ENCODE data around the gene SYN1. TPM values are rescaled to one million over a fixed set of nuclear protein-coding genes. Genes with fewer than 3 reads are reported as not detected.
"Not testable (repeated sequence)": the region's sequence is repeated elsewhere in the genome, so short reads cannot be mapped to it uniquely, and the experiment has no call there.

SYN1 gene
- total RNA-seq, 1 donor from 2014 or later: 12.1 TPM

DNA sequence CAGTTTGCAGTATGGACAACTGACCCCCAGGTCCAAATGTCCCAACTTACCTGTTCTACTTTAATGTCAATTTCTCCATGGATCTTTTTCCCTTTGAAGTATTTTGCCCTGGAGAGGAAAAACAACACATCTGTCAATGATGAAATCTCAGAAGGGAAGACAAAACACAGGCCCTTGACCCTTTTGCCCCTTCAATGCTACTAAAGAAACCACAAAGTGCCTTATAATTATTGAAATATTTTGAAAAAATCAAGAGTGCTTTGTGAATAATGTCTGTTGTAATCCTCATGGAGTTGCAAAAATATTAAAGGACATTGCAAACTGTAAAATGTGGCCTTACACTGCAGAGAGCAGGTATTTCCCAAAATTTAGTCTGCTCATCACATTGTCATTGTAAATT, 12.6 kb downstream of the SYN1 start:
- intact Hi-C loops (cut with DNase I): no loop called here

DNA sequence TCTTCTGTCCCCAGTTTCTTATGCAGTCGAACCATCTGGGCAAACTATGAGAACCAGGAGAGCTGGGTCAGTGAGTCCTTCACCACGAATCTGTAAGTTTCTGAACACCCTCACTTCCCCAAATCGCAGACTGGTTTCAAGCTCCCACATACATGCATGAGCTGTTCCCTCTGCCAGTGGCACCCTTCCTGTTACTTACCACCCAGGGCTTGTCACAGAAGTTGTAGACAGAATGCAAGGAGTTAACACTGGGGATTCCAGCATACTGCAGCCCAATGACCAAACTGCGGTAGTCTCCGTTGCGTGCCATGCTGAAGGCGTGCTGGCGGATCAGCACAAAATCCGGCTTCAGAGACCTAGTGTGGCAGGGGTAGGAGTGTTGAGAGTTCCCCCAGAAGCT, 14.6 kb downstream of the SYN1 start:
- no peak for DNase-seq (ENCODE audit: low spot score)
- intact Hi-C loops (cut with DNase I): no loop called here

More for the DNA sequence above, 12.6 kb downstream of the SYN1 start:
- DNase-seq (ENCODE audit: low spot score): no peak

DNA sequence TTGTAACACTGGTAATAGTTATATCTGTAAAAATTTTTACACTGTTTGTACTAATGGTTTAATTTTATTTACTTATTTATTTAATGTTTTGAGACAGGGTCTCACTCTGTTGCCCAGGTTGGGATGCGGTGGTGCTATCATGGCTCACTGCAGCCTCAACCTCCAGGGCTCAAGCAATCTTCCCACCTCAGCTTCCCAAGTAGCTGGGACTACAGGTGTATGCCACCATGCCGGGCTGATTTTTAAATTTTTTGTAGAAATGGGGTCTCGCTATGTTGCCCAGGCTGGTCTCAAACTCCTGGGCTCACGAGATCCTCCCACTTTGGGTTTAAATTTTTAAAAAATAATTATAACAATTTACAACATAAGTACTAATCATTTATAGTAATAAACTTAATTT, 16.5 kb downstream of the SYN1 start:
- intact Hi-C loops (cut with DNase I); DNase-seq (ENCODE audit: low spot score): not testable (repeated sequence)

DNA sequence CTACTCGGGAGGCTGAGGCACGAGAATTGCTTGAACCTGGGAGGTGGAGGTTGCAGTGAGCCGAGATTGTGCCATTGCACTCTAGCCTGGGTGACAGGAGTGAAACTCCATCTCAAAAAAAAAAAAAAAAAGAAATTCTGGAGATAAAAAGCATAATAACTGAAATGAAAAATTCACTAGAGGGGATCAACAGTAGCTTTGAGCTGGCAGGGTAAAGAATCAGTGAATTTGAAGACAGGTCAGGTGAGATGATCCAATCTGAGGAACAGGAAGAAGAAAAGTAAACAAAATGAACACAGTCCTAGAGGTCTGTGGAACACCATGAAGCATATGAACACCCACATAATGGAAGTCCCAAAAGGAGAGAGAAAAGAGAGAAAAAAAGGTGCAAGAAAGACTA, 22.4 kb downstream of the SYN1 start:
- DNase-seq (ENCODE audit: low spot score): no peak
- intact Hi-C loops (cut with DNase I): no loop called here

DNA sequence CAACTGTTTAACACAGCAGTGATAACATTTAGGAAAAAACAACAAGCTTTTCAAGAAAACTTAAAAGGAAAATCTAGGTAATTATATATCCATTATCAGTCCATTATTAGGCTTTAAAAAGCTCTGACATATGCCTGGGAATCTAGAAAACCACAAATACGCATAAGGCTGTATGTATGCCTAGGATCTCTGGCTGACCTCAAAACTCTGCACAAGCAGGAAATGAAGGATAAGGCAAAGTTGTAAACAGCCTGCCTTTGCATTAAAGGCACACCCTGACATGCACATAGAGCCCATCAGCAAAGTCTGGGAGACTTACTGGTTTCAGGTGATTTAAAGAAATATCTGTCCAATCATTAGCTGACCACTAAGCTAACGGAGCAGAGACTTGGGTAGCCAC, 23.4 kb downstream of the SYN1 start:
- intact Hi-C loops (cut with DNase I): no loop called here
- no peak for DNase-seq (ENCODE audit: low spot score)

DNA sequence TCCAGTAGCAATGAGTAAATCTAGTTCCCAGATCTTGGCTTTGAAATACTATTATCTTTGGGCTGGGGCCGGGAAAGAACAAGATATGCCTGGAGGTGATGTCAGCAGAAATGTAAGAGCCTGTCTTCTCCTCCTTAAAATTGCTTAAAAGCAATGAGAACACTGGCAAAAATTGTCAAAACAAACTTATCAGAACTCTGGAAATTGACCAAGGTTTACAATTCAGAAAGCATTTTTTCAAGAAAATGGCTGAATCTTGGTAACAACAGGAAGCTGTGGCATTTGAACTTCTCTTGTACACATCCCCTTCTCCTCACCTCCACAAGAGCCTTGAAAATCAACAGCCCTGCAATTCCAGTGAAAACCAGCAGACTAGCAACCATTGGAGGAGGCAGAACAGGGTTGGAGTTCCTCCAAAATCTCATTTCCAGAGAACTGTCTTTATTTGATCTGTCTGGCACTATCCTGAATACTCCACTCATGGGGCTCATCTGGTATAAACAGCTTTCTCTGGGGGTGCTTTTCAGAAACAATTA, 23.9 kb downstream of the SYN1 start:
- no peak for DNase-seq (ENCODE audit: low spot score)
- intact Hi-C loops (cut with DNase I): no loop called here

DNA sequence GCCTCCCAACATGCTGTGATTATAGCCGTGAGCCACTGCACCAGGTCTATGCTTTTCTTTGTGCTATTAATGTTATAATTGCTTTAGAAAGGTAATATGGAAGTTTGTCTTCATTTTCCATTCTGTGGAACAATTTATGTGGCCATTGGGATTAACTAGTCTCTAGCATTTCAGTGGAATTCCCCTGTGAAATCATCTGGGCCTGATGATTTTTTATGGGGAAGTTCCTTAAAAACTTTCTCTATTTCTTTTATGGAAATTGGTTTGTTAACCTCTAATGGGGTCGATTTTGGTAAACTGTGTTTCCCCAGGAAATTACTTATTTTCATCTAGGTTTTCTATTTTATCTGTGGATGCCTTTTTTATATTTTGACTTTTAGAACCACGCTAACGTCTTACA, 26.1 kb downstream of the SYN1 start:
- intact Hi-C loops (cut with DNase I): no loop called here
- no peak for DNase-seq (ENCODE audit: low spot score)

DNA sequence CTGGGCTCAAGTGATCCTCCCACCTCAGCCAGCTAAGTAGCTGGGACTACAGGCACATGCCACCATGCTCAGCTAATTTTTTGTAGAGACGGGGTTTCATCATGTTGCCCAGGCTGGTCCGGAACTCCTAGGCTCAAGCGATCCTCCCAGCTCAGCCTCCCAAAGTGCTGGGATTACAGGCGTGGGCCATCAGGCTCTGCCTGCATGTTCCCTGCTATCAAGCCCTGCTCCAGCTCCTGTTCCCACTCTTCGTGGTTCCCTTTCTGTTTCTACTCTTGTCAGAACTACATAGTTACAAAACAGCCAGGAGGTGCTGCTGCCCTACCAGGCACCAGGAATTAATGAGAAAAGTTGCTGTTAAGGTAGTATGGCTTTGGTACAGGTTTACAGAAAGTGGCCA, 28.7 kb downstream of the SYN1 start:
- intact Hi-C loops (cut with DNase I): no loop called here

DNA sequence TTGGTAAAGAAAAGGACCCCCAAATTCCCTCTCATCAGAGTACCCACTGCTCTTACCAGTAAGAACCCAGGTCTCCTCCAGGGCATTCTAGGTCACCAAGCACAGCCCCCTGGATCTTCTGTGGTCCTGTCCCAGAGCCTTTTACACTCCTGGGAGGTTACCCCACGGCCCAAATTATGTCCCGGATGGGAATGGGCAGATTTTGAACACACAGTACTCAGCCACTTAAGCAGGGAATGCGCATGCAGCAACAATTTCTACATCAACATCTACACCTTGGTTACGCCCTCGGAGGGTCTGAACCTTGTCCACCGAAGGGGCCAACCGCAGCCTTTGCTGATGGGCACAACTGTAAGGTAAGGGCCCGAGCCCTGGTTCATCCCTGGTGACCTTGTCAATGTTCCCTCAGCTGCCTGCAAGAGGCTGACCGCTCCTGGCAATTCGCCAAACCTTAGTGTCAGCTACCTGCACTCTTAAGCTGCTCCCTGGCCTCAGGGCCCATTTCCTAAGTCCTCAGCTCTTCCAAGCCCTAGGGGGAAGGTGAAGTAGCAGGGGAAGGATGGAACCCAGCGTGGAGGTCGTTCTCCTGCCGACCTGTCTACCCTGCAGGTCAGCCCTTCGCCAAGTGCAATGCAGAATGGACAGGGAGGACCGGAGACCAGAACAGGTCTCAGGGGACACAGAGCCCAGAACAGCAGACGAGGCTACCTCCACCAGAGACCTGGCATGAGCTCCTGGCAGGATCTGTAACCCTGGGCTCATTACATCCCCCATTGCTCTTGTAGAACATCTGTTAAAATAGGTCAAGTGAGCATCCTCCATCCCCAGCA, 31.5 kb downstream of the SYN1 start:
- intact Hi-C loops (cut with DNase I): no loop called here
- no peak for DNase-seq (ENCODE audit: low spot score)

More for the DNA sequence above, 28.7 kb downstream of the SYN1 start:
- DNase-seq (ENCODE audit: low spot score): peak; percentile 31

DNA sequence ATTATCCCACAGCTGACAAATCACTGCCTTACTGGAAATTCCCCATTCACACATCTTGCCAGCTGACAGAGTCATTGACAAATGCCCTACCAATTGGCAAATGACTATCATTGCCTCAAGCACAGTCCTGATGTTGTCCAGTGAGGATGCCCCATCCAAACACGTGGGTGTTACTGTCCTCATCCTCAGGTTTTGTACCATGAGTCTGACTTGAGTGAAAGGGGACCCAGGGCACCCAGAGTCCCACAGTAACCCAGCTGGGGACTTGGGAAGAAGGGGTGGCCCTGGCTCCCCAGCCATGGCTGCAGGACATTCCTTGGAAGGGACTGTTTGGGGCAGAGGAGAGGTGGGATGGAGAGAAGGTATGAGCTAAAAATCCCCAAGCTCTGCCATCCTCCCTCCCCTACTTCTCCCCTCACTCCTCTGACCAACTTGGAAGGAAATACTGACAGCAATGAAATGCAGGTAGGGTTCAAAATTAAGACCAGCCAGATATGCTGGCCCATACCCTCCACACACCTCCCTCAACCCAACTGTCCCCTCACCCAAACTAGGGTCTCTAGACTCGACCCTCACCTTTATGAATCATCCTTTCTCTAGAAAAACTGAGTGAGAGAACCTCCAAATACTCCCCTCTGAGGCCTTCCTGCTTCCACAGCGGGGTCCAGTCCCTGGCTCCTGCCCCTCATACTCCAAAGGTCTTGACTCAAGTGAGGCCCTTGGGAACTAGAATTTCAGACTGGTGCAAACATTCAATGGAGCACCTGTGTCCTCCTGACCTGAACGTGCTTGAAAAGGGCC, 32.4 kb downstream of the SYN1 start:
- intact Hi-C loops (cut with DNase I): no loop called here
- no peak for DNase-seq (ENCODE audit: low spot score)

DNA sequence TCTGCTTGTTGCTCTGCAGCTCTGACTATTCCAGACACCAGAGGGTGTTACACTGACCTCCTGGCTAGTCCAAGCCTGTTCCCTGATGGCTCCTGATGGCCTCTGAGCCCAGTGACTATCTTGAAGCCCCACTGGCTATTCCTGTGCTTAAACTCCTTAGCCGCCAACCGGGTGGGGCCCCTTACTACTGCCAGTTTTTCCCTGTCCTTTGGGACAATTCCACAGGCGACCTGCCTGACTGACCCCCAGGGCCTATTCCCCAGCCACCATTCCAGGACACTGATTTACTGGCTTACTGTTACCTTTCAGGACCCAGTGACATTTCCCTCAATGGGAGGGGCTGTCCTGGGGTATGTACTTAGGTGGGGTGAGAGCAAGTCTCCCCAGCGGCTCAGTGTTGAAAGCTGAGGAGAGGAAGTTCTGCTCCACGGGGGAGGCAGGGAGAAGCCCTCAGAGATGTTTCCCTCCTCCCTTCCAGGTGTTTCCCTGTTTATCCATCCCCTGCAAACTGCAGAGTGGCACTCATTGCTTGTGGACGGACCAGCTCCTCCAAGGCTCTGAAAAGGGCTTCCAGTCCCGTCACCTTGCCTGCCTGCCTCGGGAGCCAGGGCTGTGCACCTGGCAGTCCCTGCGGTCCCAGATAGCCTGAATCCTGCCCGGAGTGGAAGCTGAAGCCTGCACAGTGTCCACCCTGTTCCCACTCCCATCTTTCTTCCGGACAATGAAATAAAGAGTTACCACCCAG, 33.4 kb downstream of the SYN1 start:
- intact Hi-C loops (cut with DNase I): no loop called here
- peak; percentile 38 for DNase-seq (ENCODE audit: low spot score)

DNA sequence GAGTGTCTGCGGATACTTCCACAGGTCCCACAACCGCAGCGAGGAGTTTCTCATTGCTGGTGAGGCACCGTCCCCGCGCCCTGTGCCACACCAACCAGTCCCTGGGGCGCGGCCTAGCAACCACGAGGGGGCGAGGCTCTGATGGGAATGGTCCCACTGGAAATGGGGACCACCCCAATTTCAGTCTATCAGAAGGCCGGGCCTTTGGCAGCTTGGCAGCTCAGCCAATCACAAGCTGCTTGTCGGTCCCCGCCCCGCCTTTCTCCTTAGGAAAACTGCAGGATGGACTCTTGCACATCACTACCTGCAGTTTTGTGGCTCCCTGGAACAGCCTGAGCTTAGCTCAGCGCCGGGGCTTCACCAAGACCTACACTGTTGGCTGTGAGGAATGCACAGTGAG, 34.4 kb downstream of the SYN1 start:
- intact Hi-C loops (cut with DNase I): no loop called here
- peak; percentile 75 for DNase-seq (ENCODE audit: low spot score)

DNA sequence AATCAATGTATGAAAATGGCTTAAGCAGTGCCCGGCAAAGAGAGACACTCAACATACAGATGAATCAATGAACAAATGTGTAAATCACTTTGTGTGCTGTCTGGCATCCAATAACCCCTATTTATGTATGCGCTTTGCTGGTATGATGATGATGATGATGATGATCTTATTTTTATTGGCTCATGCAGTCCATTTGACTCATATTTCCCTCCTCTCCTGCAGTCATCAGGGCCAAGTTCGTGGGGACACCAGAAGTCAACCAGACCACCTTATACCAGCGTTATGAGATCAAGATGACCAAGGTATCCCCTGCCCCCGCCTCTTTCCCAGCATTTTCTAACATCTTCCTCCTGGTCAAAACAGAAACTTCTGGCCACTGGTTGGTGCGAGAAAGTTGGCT, 34.9 kb downstream of the SYN1 start:
- DNase-seq (ENCODE audit: low spot score): peak; percentile 36
- intact Hi-C loops (cut with DNase I): no loop called here

DNA sequence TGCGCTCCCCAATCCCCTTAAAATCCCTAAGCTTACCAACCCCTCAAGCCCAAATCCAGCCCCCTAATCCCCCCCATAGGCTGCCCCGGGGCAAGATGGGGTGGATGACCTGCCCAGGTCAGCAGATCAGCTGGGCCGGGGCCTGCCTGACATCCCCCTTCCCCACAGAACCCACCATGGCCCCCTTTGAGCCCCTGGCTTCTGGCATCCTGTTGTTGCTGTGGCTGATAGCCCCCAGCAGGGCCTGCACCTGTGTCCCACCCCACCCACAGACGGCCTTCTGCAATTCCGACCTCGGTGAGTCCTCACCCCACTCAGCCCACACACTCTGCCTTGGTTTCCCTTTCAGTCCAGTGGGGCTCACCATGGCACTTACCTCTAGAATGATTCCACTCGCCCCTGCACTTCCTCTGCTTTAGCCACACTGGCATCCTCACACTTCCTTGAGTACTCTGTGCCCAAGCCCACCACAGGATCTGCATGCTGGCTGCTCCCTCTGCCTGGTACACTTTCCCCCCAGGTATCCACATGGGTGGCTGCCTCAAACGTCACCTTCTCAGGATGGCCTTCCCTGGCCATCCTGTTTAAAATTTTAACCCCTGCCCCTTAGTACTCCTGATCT, 36.3 kb downstream of the SYN1 start:
- DNase-seq (ENCODE audit: low spot score): peak; percentile 63
- intact Hi-C loops (cut with DNase I): no loop called here

DNA sequence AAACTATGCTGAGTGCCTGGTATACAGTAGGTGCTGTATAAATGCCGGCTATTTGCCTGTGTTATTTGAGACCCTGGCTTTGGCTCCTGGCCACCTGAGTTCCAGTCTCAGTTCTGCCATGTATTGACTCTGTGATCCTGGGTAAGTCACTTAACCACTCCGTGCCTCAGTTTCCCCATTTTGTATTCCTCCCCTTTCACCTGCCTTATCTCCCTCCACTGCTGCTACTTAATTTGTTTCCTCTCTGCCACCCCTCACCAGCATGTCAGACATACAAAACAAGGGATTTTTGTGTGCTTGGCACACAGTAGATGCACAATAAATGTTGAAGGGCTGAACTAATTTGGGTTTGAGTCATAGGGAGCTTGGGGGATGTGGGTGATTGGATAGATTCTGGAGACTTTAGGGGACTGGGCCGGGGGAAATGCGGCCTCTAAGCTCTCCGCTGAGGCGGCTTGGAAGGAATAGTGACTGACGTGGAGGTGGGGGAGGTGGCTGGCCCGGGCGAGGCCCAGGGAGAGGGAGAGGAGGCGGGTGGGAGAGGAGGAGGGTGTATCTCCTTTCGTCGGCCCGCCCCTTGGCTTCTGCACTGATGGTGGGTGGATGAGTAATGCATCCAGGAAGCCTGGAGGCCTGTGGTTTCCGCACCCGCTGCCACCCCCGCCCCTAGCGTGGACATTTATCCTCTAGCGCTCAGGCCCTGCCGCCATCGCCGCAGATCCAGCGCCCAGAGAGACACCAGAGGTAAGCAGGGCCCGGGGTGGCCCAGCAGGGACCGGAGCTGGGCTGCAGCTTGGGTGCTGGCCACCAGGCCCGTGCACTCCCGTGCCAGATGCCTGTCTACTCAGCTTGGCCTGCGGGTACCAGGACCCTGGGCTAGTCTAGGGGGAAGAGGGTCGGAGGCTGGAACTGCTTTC, 37.7 kb downstream of the SYN1 start, which contains the start of gene TIMP1:
TIMP1 (plus strand) TSS at position 706 of the 917 bp plus-strand sequence. CDS start 980 bp downstream, outside the sequence.
- peak; percentile 94 for DNase-seq (ENCODE audit: low spot score)
- intact Hi-C loops (cut with DNase I): no loop called here

DNA sequence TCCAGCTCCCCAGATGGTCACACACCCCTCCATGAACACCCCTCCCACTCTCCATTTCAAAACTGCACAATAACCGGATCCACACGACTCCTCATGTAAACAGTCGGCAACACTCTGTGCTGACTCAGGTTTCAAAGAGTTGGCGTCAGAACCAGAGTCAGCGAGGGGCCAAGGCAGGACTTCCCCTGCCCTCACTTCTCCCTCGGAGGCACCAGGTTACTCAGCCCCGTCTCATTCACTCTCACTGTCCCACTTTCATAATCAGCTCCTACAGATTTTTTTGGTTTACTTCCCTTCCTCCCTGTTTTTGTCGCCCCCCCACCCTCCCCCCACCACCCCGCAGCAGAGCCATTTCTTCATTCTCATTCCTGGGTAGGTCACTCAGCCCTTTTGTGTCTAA, 40.1 kb downstream of the SYN1 start:
- no peak for DNase-seq (ENCODE audit: low spot score)
- intact Hi-C loops (cut with DNase I): no loop called here

DNA sequence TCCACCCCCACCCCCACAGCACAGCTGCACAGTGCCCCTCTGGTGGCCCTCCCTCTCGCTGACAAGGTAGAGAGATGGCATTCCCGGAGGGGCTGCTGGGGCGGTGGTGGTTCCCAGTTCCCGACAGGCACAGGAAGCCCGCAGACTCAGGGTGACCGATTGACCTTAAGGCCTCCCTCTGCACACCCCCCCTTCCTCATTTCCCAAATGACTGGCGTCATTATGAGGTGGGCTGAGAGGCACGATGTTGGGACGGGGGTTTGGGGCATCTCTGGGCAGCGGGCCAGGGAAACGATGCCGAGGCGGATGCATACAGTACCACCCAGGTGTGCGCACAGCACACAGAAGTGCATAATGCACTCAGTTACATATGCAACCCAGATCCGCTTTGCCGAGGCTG, 41.0 kb downstream of the SYN1 start:
- intact Hi-C loops (cut with DNase I): no loop called here
- no peak for DNase-seq (ENCODE audit: low spot score)

DNA sequence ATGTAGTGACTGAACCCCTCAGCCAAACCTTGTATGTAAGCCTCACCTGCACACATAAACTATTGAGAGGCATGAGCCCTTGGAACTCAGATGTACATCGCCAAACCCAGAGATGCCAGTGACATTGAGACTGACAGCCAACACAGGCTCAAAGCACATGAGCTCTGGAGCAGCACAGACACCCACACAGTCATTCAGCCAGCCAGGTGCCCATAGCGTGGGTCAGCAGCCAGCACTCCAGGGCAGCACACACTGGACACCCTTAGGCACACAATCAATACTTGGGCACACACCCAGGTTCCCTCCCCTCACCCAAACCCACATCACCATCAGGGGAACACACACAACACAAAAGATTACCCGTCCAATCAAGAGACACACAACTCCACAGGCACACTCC, 41.8 kb downstream of the SYN1 start:
- no peak for DNase-seq (ENCODE audit: low spot score)
- intact Hi-C loops (cut with DNase I): no loop called here
